ENCODE results near the gene QRICH2.
A peak's percentile ranks its signal among the peaks of the same experiment; 100 is the strongest.
"Not testable (repeated sequence)": the region's sequence is repeated elsewhere in the genome, so short reads cannot be mapped to it uniquely, and the experiment has no call there.

The QRICH2 gene

GRCh38 chr17:76246080-76247066, 61.7 kb downstream of the QRICH2 start:
- DNase-seq (ENCODE audit: low read depth in 2 of 2), result no peak

DNA sequence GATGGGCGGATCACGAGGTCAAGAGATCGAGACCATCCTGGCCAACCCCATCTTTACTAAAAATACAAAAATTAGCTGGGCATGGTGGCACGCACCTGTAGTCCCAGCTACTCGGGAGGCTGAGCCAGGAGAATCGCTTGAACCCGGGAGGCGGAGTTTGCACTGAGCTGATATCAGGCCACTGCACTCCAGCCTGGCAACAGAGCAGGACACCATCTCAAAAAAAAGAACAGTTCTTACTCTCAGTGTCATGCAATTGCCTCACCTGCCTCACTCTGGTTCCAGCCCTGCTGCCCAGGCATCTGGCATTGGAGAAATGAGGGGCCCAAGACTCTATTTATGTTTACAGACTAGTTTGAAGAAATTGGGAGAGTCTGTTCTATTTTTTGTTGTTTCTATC, 63.4 kb downstream of the QRICH2 start:
- DNase-seq (ENCODE audit: low read depth in 2 of 2), result not testable (repeated sequence)

DNA sequence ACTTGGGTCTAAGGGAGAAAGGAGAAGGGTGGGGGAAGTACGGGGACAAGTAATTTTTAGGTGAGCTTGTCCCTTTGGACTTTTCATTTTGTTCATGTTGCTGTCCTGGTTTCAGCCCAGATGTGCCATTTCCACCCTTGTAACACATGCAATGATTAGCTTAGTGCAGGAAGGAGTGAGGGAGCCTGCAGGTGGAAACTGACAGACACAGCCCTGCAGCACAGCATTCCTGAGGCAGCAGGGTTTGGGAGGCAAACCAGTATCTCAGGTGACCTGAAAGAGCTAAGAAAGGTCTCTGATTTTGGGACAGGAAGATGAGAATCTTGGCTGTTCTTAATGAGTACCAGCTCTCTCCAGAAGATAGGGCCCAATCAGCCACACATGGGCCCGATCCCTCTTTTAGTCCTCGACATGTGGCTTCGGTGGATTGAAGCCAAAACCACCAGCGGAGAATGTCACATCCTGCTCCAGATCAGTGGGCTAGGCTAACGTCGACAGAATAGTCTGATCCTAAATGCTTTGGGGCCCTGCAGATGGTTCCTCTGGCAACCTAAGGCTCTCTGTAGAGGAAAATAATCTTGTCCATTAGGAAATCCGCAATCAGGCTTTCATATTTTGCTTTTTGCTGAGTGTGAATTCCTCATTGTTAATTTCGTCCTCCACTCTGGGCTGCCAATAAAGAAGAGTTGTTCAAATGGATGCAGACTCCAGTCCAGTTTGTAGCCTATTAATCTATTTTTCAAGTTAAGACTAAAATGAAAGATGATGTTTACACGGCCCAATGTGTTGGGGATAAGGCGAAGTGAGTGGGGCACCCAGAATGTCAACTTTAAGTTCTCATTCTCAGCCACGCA, 64.0 kb downstream of the QRICH2 start:
- no peak for DNase-seq (ENCODE audit: low read depth in 2 of 2)

GRCh38 chr17:76241691-76242255, 66.3 kb downstream of the QRICH2 start:
- DNase-seq (ENCODE audit: low read depth in 2 of 2), result no peak

DNA sequence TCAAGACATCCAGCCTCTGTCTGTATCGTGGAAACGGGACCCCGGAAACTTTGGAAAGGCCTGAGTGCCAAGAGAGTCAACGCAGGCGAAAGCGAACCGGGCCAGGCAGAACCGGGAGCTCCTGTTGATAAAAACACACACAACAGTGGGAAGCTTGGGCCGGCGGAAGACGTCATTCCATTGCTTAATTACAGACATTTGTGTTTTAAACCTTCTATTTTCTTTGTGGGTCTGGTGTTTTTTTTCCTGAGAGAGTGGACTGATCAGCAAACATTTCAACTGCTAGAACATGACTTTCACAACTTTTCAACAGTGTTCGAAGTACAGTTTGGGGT, 66.9 kb downstream of the QRICH2 start:
- no peak for DNase-seq (ENCODE audit: low read depth in 2 of 2)

DNA sequence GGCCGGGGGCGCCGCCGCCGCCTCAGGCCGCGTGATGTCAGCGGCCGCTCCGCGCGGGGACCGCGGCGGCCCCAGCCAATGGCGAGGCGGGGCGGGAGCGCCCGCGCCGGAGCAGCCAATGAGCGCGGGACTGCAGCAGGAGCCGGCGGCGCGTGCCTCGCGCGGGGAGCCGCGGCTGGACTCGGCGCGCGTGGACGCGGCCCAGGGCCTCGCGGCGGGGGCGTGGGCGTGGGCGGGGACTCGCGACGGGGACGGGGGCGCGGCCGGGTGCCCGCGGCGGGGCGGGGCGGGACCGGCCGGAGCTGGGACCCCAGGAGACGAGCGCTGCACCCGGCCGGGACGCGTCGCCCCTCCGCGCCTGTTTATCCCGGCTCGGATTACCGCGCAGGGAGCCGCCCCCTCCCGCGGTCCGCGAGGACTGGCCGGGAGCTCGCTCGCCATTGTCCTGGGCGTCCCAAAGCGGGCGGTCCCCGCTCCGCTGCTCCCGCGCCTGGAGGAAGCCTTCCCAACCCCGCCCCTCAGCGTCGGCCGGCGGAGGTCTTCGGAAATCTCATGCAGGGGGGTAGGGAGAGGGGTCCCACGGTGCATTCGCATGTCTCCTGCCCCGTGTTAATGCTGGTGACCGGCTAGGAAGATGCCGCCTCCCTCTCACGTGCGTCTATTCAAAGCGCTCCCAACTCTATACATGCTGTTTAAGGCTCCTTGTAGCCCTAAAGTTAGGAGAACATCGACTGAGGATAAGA, 67.4 kb downstream of the QRICH2 start, which contains the start of gene RNF157:
RNF157 (minus strand) TSS at position 33 of the 743 bp plus-strand sequence. CDS start 253 bp downstream, outside the sequence.
- peak in 1 of 2 experiments; percentile 36 for DNase-seq (ENCODE audit: low read depth in 2 of 2)

DNA sequence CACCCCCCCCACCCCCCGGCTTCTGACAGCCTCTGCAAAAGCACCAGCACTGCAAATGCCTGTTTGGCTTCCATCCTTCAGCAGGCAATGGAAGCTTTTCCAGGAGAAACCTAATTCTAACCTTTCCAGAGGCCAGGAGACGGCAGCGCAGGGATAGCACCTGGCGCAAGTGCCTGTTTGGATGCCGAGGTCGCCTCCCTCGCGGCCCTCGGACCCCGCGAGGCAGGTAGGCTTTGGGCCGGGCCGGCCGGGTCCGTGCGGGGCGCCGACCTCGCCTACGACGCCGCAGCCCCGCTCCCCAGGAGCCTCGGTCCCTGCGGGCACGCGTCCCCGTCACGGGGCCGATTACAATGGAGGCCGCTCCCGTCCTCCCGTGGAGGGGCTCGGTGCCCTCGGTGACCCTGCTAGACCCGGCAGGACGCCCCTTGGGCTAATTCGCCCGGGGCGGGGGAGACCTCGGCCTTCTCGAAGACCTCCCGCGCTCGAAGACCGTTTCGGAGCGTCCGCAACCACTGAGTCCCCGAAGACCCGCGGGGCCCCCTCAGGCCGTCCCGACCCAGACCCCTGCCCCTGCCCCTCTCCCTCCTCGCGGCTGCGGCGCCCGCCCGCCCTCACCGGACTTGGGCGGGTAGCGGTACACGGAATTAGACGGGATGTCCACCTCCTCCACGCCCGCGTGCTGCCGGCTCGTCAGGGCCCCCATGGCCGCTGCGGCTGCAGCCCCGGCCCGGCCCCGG, 68.4 kb downstream of the QRICH2 start:
- DNase-seq (ENCODE audit: low read depth in 2 of 2), result no peak

- DNase-seq (ENCODE audit: low read depth in 2 of 2), result no peak
Measured at GRCh38 chr17:76238847-76239537, 69.1 kb downstream of the QRICH2 start.

GRCh38 chr17:76237859-76238313, 70.2 kb downstream of the QRICH2 start:
- no peak for DNase-seq (ENCODE audit: low read depth in 2 of 2)

GRCh38 chr17:76236603-76237002, 71.5 kb downstream of the QRICH2 start:
- no peak for DNase-seq (ENCODE audit: low read depth in 2 of 2)

GRCh38 chr17:76235883-76236282, 72.2 kb downstream of the QRICH2 start:
- DNase-seq (ENCODE audit: low read depth in 2 of 2), result no peak

GRCh38 chr17:76234354-76234679, 73.8 kb downstream of the QRICH2 start:
- DNase-seq (ENCODE audit: low read depth in 2 of 2), result no peak

GRCh38 chr17:76233588-76234353, 74.3 kb downstream of the QRICH2 start:
- no peak for DNase-seq (ENCODE audit: low read depth in 2 of 2)

DNA sequence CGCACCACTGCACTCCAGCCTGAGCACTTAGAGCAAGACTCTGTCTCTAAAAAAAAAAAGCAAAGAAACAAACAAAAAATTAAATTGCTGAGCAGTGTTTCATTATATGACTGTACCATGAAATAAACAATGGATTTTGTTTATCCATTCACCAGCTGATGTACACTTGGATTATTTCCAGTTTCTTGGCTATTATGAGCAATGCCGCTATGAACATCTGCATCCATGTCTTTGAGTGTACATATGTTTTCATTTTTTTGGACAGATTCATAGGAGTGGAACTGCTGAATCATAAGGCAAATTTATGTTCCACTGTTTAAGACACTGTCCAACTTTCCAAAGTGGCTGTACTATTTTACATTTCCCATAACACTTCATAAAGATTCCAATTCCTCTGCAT, 75.7 kb downstream of the QRICH2 start:
- DNase-seq (ENCODE audit: low read depth in 2 of 2), result no peak

DNA sequence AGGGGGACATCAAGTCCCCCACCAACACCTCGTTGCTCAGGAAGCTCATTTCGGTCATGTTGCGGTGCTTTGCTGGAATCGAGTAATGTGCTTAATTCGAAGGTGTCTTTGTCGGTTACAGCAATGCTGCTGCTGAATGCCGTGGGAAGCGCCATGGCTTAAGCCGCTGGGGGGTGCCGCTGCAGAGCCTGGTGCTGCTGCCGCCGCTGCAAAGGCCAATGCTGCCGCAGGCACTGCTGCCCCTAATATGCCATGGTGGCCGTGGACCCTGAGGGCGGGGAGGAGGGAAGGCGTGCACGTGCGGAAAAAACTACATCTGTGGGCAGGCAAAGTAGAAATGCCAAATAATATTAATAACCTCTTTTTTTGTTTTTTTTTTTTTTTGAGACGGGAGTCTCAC, 81.3 kb downstream of the QRICH2 start:
- DNase-seq (ENCODE audit: low read depth in 2 of 2), result not testable (repeated sequence)

DNA sequence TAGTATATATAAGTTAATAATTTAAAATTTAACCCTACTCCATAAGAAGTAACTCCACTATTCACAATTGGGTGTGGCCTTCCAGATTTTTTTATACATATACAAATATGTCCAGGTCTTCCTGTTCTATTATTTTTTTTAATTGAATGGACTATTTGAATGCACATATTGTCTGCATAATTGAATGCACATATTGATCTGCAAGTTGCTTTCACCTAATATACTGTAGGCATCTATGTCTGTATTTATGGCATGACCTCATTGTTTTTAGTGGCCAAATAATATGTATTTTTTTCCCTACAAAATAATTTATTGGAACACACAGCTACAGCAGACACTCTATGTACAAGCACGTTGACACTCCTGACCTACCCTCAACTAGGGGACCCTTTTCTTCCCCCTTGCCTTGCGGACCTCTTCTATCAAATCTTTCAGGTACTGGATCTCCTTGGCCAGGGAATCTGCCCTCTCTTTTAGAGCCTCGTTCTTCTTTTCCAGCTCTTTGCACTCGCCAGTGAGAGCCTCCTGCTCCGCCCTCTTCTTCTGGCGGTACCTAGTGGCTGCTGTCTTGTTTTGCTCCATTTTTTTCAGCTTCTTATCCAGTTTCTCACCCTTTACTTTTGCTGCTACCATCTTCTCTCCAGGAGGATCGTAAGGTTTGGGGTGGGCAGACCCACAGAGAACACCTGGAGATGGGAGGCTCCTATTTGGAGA, 82.5 kb downstream of the QRICH2 start:
- not testable (repeated sequence) for DNase-seq (ENCODE audit: low read depth in 2 of 2)
